Left lung (tissue), 10 donors: Measurements from ENCODE around the gene TULP3. TPM values are rescaled to one million over a fixed set of nuclear protein-coding genes. Genes with fewer than 3 reads are reported as not detected.

Experiments used
- ATAC-seq: fragments of 200-7000 bp; cut with Tn5 transposase; one replicate; pipeline ENCODE4 v1.9.1; 2020; ENCODE audit warnings: moderate library complexity
- DNase-seq, 4 donors: peaks; one replicate each; pipeline ENCODE4 v3.0.0-alpha.2; 2013 to 2020
- H3K27ac ChIP-seq, 2 donors: fragments of 200-600 bp; sonication (generic) in 1 of 2; one replicate each; pipeline versions ENCODE4 v1.5.0 to v1.8.0; 2020 to 2021
- H3K27me3 ChIP-seq, 2 donors: fragments of 200-600 bp; sonication (generic) in 1 of 2; one replicate each; pipeline versions ENCODE4 v1.5.0 to v1.8.0; 2020 to 2021
- H3K36me3 ChIP-seq, 2 donors: fragments of 200-600 bp; sonication (generic) in 1 of 2; one replicate each; pipeline versions ENCODE4 v1.5.0 to v1.8.0; 2020 to 2021
- H3K4me1 ChIP-seq, 2 donors: fragments of 200-600 bp; one replicate each; pipeline ENCODE4 v1.8.0; 2021
- H3K4me3 ChIP-seq, 2 donors: fragments of 200-600 bp; sonication (generic) in 1 of 2; one replicate each; pipeline versions ENCODE4 v1.5.0 to v1.8.0; 2020 to 2021; ENCODE audit warnings: mild to moderate bottlenecking in 1 of 2
- H3K9me3 ChIP-seq, 2 donors: fragments of 200-600 bp; sonication (generic) in 1 of 2; one replicate each; pipeline versions ENCODE4 v1.5.0 to v1.8.0; 2020 to 2021
- CTCF ChIP-seq, 2 donors: fragments of 200-600 bp; sonication (generic) in 1 of 2; IDR thresholded peaks; one replicate each; pipeline versions ENCODE4 v1.5.0 to v1.8.0; 2021; ENCODE audit warnings: antibody characterized with exemption in 2 of 2
- intact Hi-C, 2 donors: fragments of 100-400 bp; cut with DNase I; formaldehyde crosslinking; loops; one replicate each; pipeline versions ENCODE4 v1.11.2 to v1.14.2; 2022
- polyA plus RNA-seq, 6 donors: library from polyadenylated mRNA; unstranded; fragments of 120-200 nt; gene quantifications; one replicate each; pipeline ENCODE4 v1.2.1, GENCODE V29; 2013; ENCODE audit not compliant: insufficient read length in 6 of 6
- total RNA-seq, 2 donors: library from RNA; stranded (reverse); fragmentation: NEBNext Ultra II Directional; extraction: Animal tissue kit (Norgen Biotek cat#: 25700); gene quantifications; one replicate each; pipeline ENCODE4 v1.2.1, GENCODE V29; 2021
- donor health status: DM: no; HTN: yes; CAD: no.
- donor health status: DM: no; HTN: no; CAD: no.

Gene TULP3
- total and polyA plus RNA-seq, 8 donors = 15.3 to 41.0 (median 35.6) TPM

- H3K9me3 ChIP-seq = no peaks in the 10 kb centered on the region
- no peaks in the 10 kb centered on the region for H3K27me3 ChIP-seq
- peaks cover 0 to 18% of the 10 kb centered on the region in 2 donors for H3K4me1 ChIP-seq
- H3K36me3 ChIP-seq = no peaks in the 10 kb centered on the region
- ATAC-seq = no peak
- intact Hi-C loops = no loop called here
- TF ChIP-seq CTCF (IDR thresholded peaks at IDR 0.05) = no peak
- H3K27ac ChIP-seq = no peak overlapping the region
- no peak for DNase-seq
- H3K4me3 ChIP-seq = no peak overlapping the region
These were observed 4.4 kb downstream of the TULP3 start for GRCh38 chr12:2895051-2895451.

GRCh38 chr12:2895511-2895910 lies 4.8 kb downstream of the TULP3 start:
- Histone ChIP-seq H3K9me3 (no peaks in the 10 kb centered on the region), H3K27ac (no peak overlapping the region), H3K4me1 (peaks cover 0 to 15% of the 10 kb centered on the region in 2 donors), H3K36me3 (no peaks in the 10 kb centered on the region), H3K4me3 (no peak overlapping the region), H3K27me3 (no peaks in the 10 kb centered on the region)
- intact Hi-C loops = no loop called here
- no peak for ATAC-seq
- no peak for DNase-seq
- TF ChIP-seq CTCF (IDR thresholded peaks at IDR 0.05) = no peak

GRCh38 chr12:2897418-2897817 lies 6.7 kb downstream of the TULP3 start:
- H3K4me3 ChIP-seq = no peak overlapping the region
- no peaks in the 10 kb centered on the region for H3K27me3 ChIP-seq
- ATAC-seq (no peak), DNase-seq (no peak)
- no peaks in the 10 kb centered on the region for H3K36me3 ChIP-seq
- intact Hi-C loops = no loop called here
- H3K27ac ChIP-seq = no peak overlapping the region
- H3K9me3 ChIP-seq = no peaks in the 10 kb centered on the region
- TF ChIP-seq CTCF (IDR thresholded peaks at IDR 0.05) = no peak
- H3K4me1 ChIP-seq = peaks cover 0 to 2% of the 10 kb centered on the region in 2 donors

- no peak for TF ChIP-seq CTCF (IDR thresholded peaks at IDR 0.05)
- Histone ChIP-seq H3K4me1 (no peaks in the 10 kb centered on the region), H3K4me3 (no peak overlapping the region), H3K27ac (no peak overlapping the region), H3K27me3 (no peaks in the 10 kb centered on the region), H3K9me3 (no peaks in the 10 kb centered on the region), H3K36me3 (no peaks in the 10 kb centered on the region)
- no peak for ATAC-seq
- intact Hi-C loops = no loop called here
- no peak for DNase-seq
These were observed 10.0 kb downstream of the TULP3 start for GRCh38 chr12:2900642-2901041.

GRCh38 chr12:2902272-2902880 lies 11.7 kb downstream of the TULP3 start:
- Histone ChIP-seq H3K27ac (no peak overlapping the region), H3K4me1 (no peaks in the 10 kb centered on the region), H3K4me3 (no peak overlapping the region), H3K36me3 (no peaks in the 10 kb centered on the region), H3K9me3 (no peaks in the 10 kb centered on the region), H3K27me3 (no peaks in the 10 kb centered on the region)
- ATAC-seq (peak; percentile 94), DNase-seq (peak in 2 of 4 donors; percentile 54 to 64)
- no peak for TF ChIP-seq CTCF (IDR thresholded peaks at IDR 0.05)
- intact Hi-C loops = no loop called here
